DMS53 (cell line): ENCODE measurements around the gene LRRC40.
A peak's percentile ranks its signal among the peaks of the same experiment; 100 is the strongest.
"Not testable (repeated sequence)": the region's sequence is repeated elsewhere in the genome, so short reads cannot be mapped to it uniquely, and the experiment has no call there.

Experiments
- DNase-seq: peaks from one replicate; lab custom pipeline; 2025; lab: John Stamatoyannopoulos, UW

LRRC40 gene

DNA sequence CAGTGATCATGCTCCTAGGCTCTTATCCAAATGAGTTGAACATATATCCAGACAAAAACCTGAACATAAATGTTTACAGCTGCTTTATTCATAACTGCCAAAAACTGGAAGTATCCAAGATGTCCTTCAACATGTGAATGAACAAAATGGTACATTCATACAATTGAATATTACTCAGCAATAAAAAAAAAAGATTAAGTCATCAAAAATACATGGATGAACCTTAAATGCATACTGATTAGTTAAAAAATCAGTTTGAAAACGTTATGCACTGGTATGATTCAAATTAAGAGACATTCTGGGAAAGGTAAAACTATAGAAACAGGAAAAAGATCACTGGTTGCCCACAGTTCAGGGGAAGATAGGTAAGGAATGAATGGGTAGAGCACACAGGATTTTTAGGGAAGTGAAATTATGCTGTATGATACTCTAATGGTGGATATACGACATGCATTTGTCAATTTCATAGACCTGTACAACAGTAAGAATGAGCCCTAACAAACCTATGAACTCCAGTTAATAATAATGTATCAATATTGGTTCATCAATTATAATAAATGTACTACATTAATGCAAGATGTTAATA is 3.1 kb downstream of the LRRC40 start:
- no peak for DNase-seq

DNA sequence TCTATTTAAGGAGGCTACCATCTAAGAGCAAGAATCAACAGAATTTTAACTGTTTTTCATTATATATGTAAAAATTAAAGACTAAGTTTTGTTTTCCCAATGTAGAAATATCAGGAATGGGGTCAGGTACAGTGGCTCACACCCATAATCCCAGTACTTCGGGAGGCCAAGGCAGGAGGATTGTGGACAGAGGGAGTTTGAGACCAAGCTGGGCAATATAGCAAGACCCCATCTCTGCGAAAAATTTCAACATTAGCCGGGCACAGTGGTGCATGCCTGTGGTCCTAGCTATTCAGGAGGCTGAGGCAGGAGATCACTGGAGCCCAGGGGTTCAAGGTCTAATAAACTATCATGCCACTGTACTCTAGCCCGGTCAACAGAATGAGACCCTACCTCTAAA is 5.3 kb downstream of the LRRC40 start:
- no peak for DNase-seq

DNA sequence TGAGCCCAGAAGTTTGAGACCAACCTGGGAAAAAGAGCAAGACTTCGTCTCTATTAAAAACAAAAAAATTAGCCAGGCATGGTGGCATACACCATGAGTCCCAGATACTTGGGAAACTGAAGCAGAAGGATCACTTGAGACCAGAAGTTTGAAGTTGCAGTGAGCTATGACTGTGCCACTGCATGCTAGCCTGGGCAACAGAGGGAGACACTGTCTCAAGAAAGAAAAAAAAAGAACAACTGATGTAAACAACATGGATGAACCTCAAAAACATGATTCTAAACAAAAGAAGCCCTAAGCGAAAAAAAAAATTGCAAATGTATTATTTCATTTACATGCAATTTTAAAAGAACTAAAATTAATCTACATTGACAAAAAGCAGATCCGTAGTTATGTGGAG is 9.0 kb downstream of the LRRC40 start:
- DNase-seq = no peak

DNA sequence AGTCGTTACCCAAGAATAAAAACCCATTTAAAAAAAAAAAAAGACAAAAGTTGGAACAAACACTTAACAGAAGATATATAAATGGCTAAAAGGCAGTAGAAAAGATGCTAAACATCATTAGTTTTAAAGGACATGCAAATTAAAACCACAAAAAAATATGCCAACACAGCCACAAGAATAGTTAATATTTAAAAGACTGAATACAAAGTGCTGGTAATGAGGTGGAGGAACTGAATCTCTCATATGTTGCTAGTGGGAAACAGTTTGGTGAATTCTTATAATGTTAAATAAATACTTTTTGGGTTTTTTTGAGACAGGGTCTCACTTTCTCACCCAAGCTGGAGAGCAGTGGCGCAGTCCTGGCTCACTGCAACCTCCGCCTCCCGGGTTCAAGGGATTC is 10.0 kb downstream of the LRRC40 start:
- DNase-seq = no peak

DNA sequence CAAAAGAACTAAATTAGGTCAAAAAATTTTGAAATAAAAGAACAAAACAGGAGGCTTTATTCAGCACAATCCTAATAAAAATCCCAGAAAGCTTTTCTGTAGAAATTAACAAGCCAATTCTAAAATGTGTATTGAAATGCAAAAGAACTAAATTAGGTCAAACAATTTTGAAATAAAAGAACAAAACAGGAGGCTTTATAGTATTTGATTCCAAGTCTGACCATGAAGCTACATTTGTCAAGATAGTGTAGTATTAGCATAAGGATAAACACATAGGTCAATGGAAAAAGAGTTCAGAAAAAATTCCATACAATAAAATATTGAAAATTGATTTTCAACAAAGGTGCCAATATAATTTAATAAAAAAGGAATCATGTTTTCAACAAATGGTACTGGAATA is 10.8 kb downstream of the LRRC40 start:
- no peak for DNase-seq

- not testable (repeated sequence) for DNase-seq
Observed at GRCh38 chr1:70192446-70192845, 12.9 kb downstream of the LRRC40 start.

DNA sequence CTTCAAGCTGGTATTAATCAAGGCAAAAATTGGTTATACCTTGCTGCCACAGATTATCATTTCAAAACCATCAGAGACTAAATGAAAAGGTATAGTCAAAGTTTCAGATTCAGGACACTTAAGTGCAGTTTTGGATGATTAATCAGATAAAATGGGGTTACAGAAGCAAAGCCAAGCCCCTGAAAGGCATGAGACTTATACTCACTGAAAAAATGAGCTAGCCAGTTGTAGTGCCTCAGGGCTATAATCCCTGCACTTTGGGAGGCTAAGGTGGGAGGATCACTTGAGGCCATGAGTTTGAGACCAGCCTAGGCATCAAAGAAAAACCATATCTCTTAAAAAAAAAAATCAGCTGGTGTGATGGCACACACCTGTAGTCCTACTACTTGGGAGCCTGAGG is 15.2 kb downstream of the LRRC40 start:
- no peak for DNase-seq

DNA sequence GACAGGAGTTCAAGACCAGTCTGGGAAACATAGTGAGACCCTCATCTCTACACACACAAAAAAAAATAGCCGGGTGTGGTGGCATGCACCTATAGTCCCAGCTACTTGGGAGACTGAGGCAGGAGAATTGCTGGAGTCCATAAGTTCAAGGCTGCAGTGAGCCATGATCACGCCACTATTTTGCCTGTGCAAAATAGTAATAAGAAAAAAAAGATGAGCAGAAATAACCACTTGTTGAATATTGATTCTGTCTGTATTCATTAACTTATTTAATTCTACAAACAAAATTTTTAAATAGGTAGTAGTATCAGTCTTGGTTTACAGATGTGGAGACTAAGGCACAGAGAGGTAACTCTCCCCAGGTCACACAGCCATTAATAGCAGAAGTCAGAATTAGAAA is 16.9 kb downstream of the LRRC40 start:
- DNase-seq = no peak

- not testable (repeated sequence) for DNase-seq
Observed at GRCh38 chr1:70185181-70185580, 20.2 kb downstream of the LRRC40 start.

GRCh38 chr1:70171512-70171911 is 33.9 kb downstream of the LRRC40 start:
- DNase-seq = no peak

DNA sequence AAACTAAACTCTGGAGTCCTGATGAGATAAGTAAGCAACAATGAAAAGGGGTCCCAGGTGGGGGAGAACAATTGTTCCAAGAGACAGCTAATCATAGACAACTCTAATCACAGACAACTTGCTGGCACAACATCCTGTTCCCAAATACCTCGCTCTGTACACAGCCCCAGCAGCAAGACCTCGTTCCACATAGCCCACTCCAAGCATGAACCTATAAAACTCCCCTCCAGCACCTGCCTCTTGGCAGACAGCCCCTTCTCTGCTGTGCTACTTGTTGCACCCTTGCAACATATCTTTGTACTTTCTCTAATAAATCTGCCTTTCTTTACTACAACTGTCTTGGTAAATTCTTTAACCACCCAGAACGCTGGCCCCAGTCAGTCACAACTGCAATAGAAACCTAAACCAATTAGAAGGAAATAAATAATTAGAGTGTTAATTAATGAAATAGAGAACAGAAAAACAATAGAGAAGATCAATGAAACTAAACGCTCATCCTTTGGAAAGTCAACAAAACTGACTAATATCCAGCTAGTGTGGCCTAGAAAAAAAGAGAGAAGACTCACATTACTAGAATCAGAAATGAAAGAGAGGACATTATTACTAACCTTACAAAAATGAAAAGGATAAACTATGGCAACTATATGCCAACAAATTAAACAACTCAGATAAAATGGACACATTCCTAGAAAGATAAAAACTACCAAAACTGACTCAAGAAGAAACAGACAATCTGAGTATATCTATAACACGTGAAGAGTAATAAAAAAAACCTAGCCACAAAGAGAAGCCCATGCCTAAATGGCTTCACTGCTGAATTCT is 36.1 kb downstream of the LRRC40 start:
- DNase-seq = no peak

DNA sequence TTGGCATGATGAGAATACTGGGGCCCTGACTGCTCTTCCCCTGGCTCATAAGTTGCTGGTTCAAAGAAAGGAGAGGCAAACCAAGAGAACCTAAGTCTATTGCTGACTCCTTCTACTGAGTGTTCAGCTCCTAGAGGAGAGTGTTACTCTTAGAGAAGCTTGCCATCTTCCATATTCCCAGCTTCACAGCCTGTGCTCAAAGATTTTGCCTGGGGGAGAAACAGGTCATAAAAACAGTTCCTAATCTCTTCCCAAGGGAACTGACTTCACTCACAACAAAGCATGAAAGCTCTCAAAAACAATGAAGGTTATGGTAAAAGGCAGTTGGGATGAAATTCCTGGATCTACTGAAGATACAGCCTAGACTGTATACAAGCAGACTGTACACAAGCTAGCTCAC is 37.1 kb downstream of the LRRC40 start:
- no peak for DNase-seq

DNA sequence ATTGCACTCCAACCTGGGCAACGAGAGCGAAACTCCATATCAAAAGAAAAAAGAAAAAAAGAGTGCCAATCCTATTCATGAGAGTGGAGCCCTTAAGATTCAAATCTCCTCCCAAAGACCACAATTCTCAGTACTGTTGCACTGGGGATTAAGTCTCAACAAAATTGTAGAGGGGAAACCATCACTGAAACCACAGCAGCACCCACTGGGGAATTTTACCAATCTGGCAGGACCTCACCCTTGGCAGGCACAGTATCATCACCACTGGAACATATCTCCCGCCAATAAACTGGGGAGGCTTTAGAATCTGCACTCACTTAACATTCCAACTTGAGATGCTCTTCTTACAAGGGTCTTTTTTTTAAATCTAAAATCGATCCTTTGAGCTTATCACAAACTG is 41.0 kb downstream of the LRRC40 start:
- no peak for DNase-seq

GRCh38 chr1:70156529-70157120 is 48.8 kb downstream of the LRRC40 start:
- peak; percentile 16 for DNase-seq

DNA sequence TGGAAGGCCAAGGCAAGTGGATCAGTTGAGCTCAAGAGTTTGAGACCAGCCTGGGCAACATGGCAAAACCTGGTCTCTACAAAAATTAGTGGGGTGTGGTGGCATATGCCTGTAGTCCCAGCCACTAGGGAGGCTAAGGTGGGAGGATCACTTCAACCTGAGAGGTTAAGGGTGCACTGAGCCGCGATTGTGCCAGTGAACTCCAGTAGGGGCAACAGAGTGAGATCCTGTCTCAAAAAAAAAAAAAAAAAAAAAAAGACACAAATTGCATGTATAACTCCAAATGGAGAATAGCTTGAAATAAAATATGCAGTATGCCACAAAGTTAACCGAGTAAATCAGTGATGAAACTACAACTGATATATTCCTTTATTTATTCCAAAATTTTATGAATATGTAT is 51.6 kb downstream of the LRRC40 start:
- peak; percentile 23 for DNase-seq

DNA sequence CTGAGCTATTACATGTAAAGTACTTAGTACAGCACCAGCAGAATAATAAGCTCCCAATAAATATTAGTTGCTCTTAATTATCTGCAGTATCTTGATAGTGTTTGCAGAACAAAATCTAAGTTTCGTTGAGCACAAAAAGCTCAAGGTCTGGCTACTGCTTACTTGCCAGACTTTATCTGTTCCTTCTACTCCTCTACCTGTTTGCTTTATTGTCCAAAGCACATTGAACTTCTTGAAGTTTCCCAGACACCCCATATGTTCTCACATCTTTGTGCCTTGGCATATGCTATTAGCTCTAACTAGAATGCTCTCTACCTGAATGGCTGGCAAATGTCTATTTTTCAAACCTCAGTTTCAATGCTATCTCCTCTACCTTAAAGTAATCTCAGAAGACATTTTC is 54.9 kb downstream of the LRRC40 start:
- no peak for DNase-seq

GRCh38 chr1:70146488-70146887 is 58.9 kb downstream of the LRRC40 start:
- peak; percentile 83 for DNase-seq

GRCh38 chr1:70143048-70143659 is 62.2 kb downstream of the LRRC40 start:
- DNase-seq = peak; percentile 20

GRCh38 chr1:70142075-70142474 is 63.3 kb downstream of the LRRC40 start:
- DNase-seq = no peak

GRCh38 chr1:70140894-70141293 is 64.5 kb downstream of the LRRC40 start:
- no peak for DNase-seq

DNA sequence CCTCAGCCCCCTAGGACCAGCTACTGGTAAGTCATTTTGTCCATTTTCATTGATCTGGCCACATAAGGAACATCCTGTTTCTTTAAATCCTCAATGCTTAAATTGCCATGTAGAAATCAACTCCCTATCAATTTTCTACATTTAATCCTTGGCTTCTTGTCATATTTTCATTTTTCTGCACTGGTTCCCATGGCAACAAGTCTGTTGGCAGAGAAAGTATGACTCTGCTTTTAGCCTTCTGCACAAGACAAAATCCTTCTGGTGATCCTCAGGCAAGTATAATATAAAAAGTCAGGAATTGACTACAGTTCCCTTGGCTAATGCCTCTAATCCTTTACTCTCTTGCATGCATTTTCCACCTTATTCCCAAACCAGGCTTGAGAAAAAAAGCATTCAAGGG is 65.0 kb downstream of the LRRC40 start:
- DNase-seq = peak; percentile 17

GRCh38 chr1:70134148-70134547 is 71.2 kb downstream of the LRRC40 start:
- peak; percentile 14 for DNase-seq

DNA sequence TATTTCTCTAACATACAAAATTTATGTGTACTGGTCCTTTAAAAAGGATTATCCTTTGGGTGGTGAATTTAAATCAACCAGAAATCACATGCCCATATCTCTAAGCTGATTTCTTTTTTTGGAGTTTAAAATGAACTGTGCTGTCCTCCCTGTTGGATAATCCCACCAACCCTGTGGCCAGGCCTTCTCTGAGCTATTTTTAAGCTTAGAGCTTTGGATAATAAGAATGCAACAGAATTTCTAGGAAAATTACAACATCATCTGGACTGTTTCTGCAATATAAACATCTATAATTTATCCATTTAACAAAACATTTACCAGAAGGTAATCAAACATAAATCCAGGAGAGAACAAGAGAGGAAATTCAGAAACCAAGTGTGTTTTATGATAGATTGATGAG is 88.3 kb downstream of the LRRC40 start:
- no peak for DNase-seq
